GM18508 (cell line): ENCODE measurements around the gene CCN2.

Experiments used
- ATAC-seq: cut with Tn5 transposase; IDR thresholded peaks from one replicate; pipeline ENCODE4 v1.9.1; 2021; ENCODE audit warnings: moderate number of reproducible peaks; ENCODE audit not compliant: insufficient read depth, unreplicated experiment

CCN2 gene

GRCh38 chr6:131950767-131951575 is at the start of gene CCN2:
Gene CCN2, minus strand, starts transcription at chr6:131951372. Its CDS starts 200 bp downstream, at chr6:131951172.
- ATAC-seq, result no peak

- no peak for ATAC-seq
These were observed 49.1 kb upstream of the CCN2 start for GRCh38 chr6:132000296-132000695.

- no peak for ATAC-seq
These were observed 48.5 kb upstream of the CCN2 start for GRCh38 chr6:131999545-132000146.

GRCh38 chr6:131998255-131998982 is 47.2 kb upstream of the CCN2 start:
- no peak for ATAC-seq

GRCh38 chr6:131997429-131998153 is 46.4 kb upstream of the CCN2 start:
- no peak for ATAC-seq

GRCh38 chr6:131995917-131996316 is 44.7 kb upstream of the CCN2 start:
- no peak for ATAC-seq

- no peak for ATAC-seq
These were observed 41.4 kb upstream of the CCN2 start for GRCh38 chr6:131992557-131992956.

GRCh38 chr6:131989036-131989435 is 37.9 kb upstream of the CCN2 start:
- ATAC-seq, result no peak

GRCh38 chr6:131982740-131983259 is 31.6 kb upstream of the CCN2 start:
- no peak for ATAC-seq

- ATAC-seq, result no peak
These were observed 30.4 kb upstream of the CCN2 start for GRCh38 chr6:131981624-131981978.

GRCh38 chr6:131980791-131981623 is 29.8 kb upstream of the CCN2 start:
- no peak for ATAC-seq

GRCh38 chr6:131980338-131980790 is 29.2 kb upstream of the CCN2 start:
- no peak for ATAC-seq

- no peak for ATAC-seq
These were observed 28.6 kb upstream of the CCN2 start for GRCh38 chr6:131979515-131980337.

- no peak for ATAC-seq
These were observed 27.4 kb upstream of the CCN2 start for GRCh38 chr6:131978522-131978921.

- no peak for ATAC-seq
These were observed 25.4 kb upstream of the CCN2 start for GRCh38 chr6:131976545-131977061.

GRCh38 chr6:131972741-131973140 is 21.6 kb upstream of the CCN2 start:
- no peak for ATAC-seq

- no peak for ATAC-seq
These were observed 19.1 kb upstream of the CCN2 start for GRCh38 chr6:131970076-131970859.

- no peak for ATAC-seq
These were observed 17.5 kb upstream of the CCN2 start for GRCh38 chr6:131968656-131969055.
